NCI-H2196 treated with DMSO at 0.1 percent for 48 hours (cell line): ENCODE data around the gene ANKH.

Experiments
- DNase-seq: peaks from one replicate; lab custom pipeline; 2025; ENCODE audit not compliant: unreplicated experiment; lab: John Stamatoyannopoulos, UW

Gene ANKH

GRCh38 chr5:14669415-14669814, 202.2 kb downstream of the ANKH start:
- DNase-seq = no peak

GRCh38 chr5:14668181-14668591, 203.4 kb downstream of the ANKH start:
- no peak for DNase-seq

- no peak for DNase-seq
These were observed 203.8 kb downstream of the ANKH start for GRCh38 chr5:14667770-14668169.

- no peak for DNase-seq
These were observed 204.3 kb downstream of the ANKH start for GRCh38 chr5:14667290-14667689.

GRCh38 chr5:14666357-14666756, 205.2 kb downstream of the ANKH start:
- no peak for DNase-seq

GRCh38 chr5:14665949-14666348, 205.6 kb downstream of the ANKH start:
- no peak for DNase-seq

GRCh38 chr5:14665101-14665822, 206.3 kb downstream of the ANKH start:
- DNase-seq = no peak

- peak; percentile 88 for DNase-seq
These were observed 207.1 kb downstream of the ANKH start, which contains the start of gene OTULIN for GRCh38 chr5:14664270-14665100. TSS of gene OTULIN (plus strand) at chr5:14664718. CDS start at chr5:14664826, 108 bp downstream.

GRCh38 chr5:14663734-14664269, 207.8 kb downstream of the ANKH start:
- DNase-seq = no peak

GRCh38 chr5:14662721-14663260, 208.8 kb downstream of the ANKH start:
- DNase-seq = no peak

- DNase-seq = no peak
These were observed 210.7 kb downstream of the ANKH start for GRCh38 chr5:14660833-14661232.

GRCh38 chr5:14659821-14660607, 211.6 kb downstream of the ANKH start:
- no peak for DNase-seq

GRCh38 chr5:14656898-14657297, 214.7 kb downstream of the ANKH start:
- DNase-seq = no peak

GRCh38 chr5:14655146-14655741, 216.3 kb downstream of the ANKH start:
- no peak for DNase-seq
